H9 (cell line): ENCODE measurements around the gene CHAC2. TPM values are rescaled to one million over a fixed set of nuclear protein-coding genes. Genes with fewer than 3 reads are reported as not detected.

Source experiments
- DNase-seq: peaks from one replicate; pipeline ENCODE4 v3.0.0-alpha.2; 2017
- H2AFZ ChIP-seq: one replicate; pipeline ENCODE4 v1.6.1; 2013; ENCODE audit warnings: mild to moderate bottlenecking, low read length, control low read depth, moderate library complexity
- H2AK5ac ChIP-seq: 2 replicates; pipeline ENCODE4 v1.6.1; 2013; ENCODE audit warnings: low read length, control low read depth, mixed read lengths; ENCODE audit not compliant: insufficient read length
- H2BK120ac ChIP-seq: one replicate; pipeline ENCODE4 v1.6.1; 2013; ENCODE audit warnings: low read depth, mild to moderate bottlenecking, low read length, control low read depth, inconsistent platforms; ENCODE audit not compliant: poor library complexity, severe bottlenecking
- H2BK12ac ChIP-seq: 2 replicates; pipeline ENCODE4 v1.6.1; 2013; ENCODE audit warnings: low read length, control low read depth, mixed read lengths, low read depth; ENCODE audit not compliant: insufficient read length
- H2BK15ac ChIP-seq: 2 replicates; pipeline ENCODE4 v1.6.1; 2013; ENCODE audit warnings: low read depth, low read length, control low read depth
- H2BK20ac ChIP-seq: one replicate; pipeline ENCODE4 v1.6.1; 2013; ENCODE audit warnings: low read depth, mild to moderate bottlenecking, low read length, control low read depth, inconsistent platforms; ENCODE audit not compliant: poor library complexity, severe bottlenecking
- H2BK5ac ChIP-seq: 2 replicates; pipeline ENCODE4 v1.6.1; 2013; ENCODE audit warnings: low read length, control low read depth, mixed read lengths; ENCODE audit not compliant: insufficient read length
- H3K14ac ChIP-seq: 2 replicates; pipeline ENCODE4 v1.6.1; 2013; ENCODE audit warnings: low read length, control low read depth; ENCODE audit not compliant: insufficient read depth
- H3K18ac ChIP-seq: 2 replicates; pipeline ENCODE4 v1.6.1; 2013; ENCODE audit warnings: low read depth, mild to moderate bottlenecking, mixed read lengths, low read length, control low read depth; ENCODE audit not compliant: insufficient read length
- H3K23ac ChIP-seq: 2 replicates; pipeline ENCODE4 v1.6.1; 2013; ENCODE audit warnings: low read length, control low read depth, mixed read lengths, low read depth; ENCODE audit not compliant: insufficient read length
- H3K23me2 ChIP-seq: 2 replicates; pipeline ENCODE4 v1.6.1; 2013; ENCODE audit warnings: low read depth, mild to moderate bottlenecking, mixed read lengths, low read length, control low read depth; ENCODE audit not compliant: insufficient read length, poor library complexity, severe bottlenecking
- H3K27ac ChIP-seq: 2 replicates; pipeline ENCODE4 v1.5.1; 2013; ENCODE audit warnings: low read length, control low read depth, mixed read lengths, low read depth; ENCODE audit not compliant: insufficient read length
- H3K27me3 ChIP-seq: 2 replicates; pipeline ENCODE4 v1.6.1; 2013; ENCODE audit warnings: low read length, control low read depth, inconsistent platforms; ENCODE audit not compliant: insufficient read depth
- H3K4ac ChIP-seq: 2 replicates; pipeline ENCODE4 v1.6.1; 2013; ENCODE audit warnings: low read depth, mild to moderate bottlenecking, control low read depth, inconsistent platforms, low read length, moderate library complexity
- H3K4me1 ChIP-seq: 2 replicates; pipeline ENCODE4 v1.6.1; 2013; ENCODE audit warnings: low read length, control low read depth, inconsistent platforms; ENCODE audit not compliant: insufficient read depth
- H3K4me2 ChIP-seq: 2 replicates; pipeline ENCODE4 v1.6.1; 2013; ENCODE audit warnings: low read length, control low read depth, mixed read lengths; ENCODE audit not compliant: insufficient read length, insufficient read depth
- H3K56ac ChIP-seq: 2 replicates; pipeline ENCODE4 v1.6.1; 2013; ENCODE audit warnings: low read depth, mild to moderate bottlenecking, mixed read lengths, low read length, control low read depth; ENCODE audit not compliant: insufficient read length
- H3K79me1 ChIP-seq: 2 replicates; pipeline ENCODE4 v1.6.1; 2013; ENCODE audit warnings: low read depth, mild to moderate bottlenecking, moderate library complexity, low read length, control low read depth, inconsistent platforms; ENCODE audit not compliant: insufficient read depth, poor library complexity, severe bottlenecking
- H3K79me2 ChIP-seq: 2 replicates; pipeline ENCODE4 v1.6.1; 2013; ENCODE audit warnings: low read length, control low read depth, inconsistent platforms; ENCODE audit not compliant: insufficient read depth
- H3K9ac ChIP-seq: 2 replicates; pipeline ENCODE4 v1.6.1; 2013; ENCODE audit warnings: low read length, control low read depth, mixed read lengths; ENCODE audit not compliant: insufficient read length; ENCODE audit errors: extremely low read depth
- H3K9me3 ChIP-seq: one replicate; pipeline ENCODE4 v1.6.1; 2013; ENCODE audit warnings: low read depth, low read length, inconsistent platforms; ENCODE audit not compliant: control insufficient read depth
- H3T11ph ChIP-seq: one replicate; pipeline ENCODE4 v1.6.1; 2013; ENCODE audit warnings: mild to moderate bottlenecking, low read length, control low read depth, inconsistent platforms
- H4K20me1 ChIP-seq: one replicate; pipeline ENCODE4 v1.6.1; 2013; ENCODE audit not compliant: control insufficient read depth, insufficient read length, insufficient read depth
- H4K5ac ChIP-seq: 2 replicates; pipeline ENCODE4 v1.6.1; 2013; ENCODE audit warnings: low read depth, mild to moderate bottlenecking, mixed read lengths, low read length, control low read depth; ENCODE audit not compliant: insufficient read length
- H4K8ac ChIP-seq: replicated peaks from 2 replicates; pipeline ENCODE4 v1.6.1; 2013; ENCODE audit warnings: low read length, control low read depth, mixed read lengths, low read depth; ENCODE audit not compliant: insufficient read length
- H4K91ac ChIP-seq: 2 replicates; pipeline ENCODE4 v1.6.1; 2013; ENCODE audit warnings: low read depth, mild to moderate bottlenecking, moderate library complexity, mixed read lengths, low read length, control low read depth; ENCODE audit not compliant: insufficient read length
- H3K27ac Mint-ChIP-seq, 3 experiments: 2 replicates in 2 of 3; 3 replicates in 1 of 3; pipeline ENCODE4 v1.8.0; 2020 to 2021; ENCODE audit warnings: mixed read lengths in 3 of 3, mild to moderate bottlenecking in 1 of 3, moderate library complexity in 1 of 3
- H3K27me3 Mint-ChIP-seq: 2 replicates; pipeline ENCODE4 v1.8.0; 2021; ENCODE audit warnings: low read depth, mild to moderate bottlenecking, moderate library complexity, mixed read lengths
- H3K36me3 Mint-ChIP-seq, 3 experiments: 2 replicates in 2 of 3; 3 replicates in 1 of 3; pipeline ENCODE4 v1.8.0; 2020 to 2021; ENCODE audit warnings: low read depth in 3 of 3, mixed read lengths in 3 of 3; ENCODE audit not compliant: insufficient read depth in 1 of 3
- H3K4me1 Mint-ChIP-seq, 2 experiments: 2 replicates each; pipeline ENCODE4 v1.8.0; 2020; ENCODE audit warnings: mixed read lengths in 2 of 2
- H3K4me3 Mint-ChIP-seq, 2 experiments: 2 replicates in 1 of 2; 3 replicates in 1 of 2; pipeline ENCODE4 v1.8.0; 2020 to 2021; ENCODE audit warnings: mild to moderate bottlenecking in 2 of 2, mixed read lengths in 2 of 2, moderate library complexity in 1 of 2
- H3K9me3 Mint-ChIP-seq, 2 experiments: 2 replicates in 1 of 2; 3 replicates in 1 of 2; pipeline ENCODE4 v1.8.0; 2020; ENCODE audit warnings: mild to moderate bottlenecking in 2 of 2, mixed read lengths in 2 of 2, moderate library complexity in 1 of 2
- WGBS: extraction: QIAGEN DNeasy Blood & Tissue Kit; methylation state at CpG from one replicate; pipeline ENCODE4 v1.1.7; 2013; ENCODE audit warnings: missing lambda C conversion rate, low lambda C conversion rate, mixed read lengths; ENCODE audit not compliant: insufficient read length; ENCODE audit errors: extremely low coverage; 5-methylcytosine and 5-hydroxymethylcytosine counted together
- total RNA-seq: library from RNA; stranded (reverse); gene quantifications from 2 replicates; pipeline ENCODE4 v1.2.1, GENCODE V29; 2021
- TF ChIP-seq, protein P1 (sequence below): fragments of 200-600 bp; sonication (generic); conservative IDR thresholded peaks from 3 replicates; pipeline ENCODE4 v1.8.0; 2021; ENCODE audit warnings: antibody characterized with exemption, mild to moderate bottlenecking

Gene CHAC2
- total RNA-seq, 1 experiment from 2014 or later = 11.3 TPM

DNA sequence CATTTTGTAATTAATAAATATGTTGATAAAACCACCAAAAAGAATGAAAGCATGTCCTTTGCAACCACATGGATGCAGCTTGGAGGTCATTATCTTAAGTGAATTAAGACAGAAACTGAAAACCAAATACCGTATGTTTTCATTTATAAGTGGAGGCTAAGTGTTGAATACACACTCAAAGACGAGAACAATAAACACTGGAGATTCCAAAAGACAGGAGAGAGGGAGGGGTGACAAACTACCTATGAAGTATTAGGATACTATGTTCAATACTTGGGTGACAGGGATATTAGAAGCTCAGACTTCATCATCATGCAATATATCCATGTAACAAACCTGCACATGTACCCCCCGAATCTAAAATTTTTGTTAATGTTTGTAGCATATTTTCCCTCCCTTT lies 26.2 kb downstream of the CHAC2 start:
- Histone ChIP-seq H3T11ph (no peak overlapping the region), H3K23ac (no peak overlapping the region), H3K27me3 (no peaks in the 10 kb centered on the region), H3K79me2 (no peaks in the 10 kb centered on the region; the same call in 1 of the 2 replicates), H3K27ac (no peak overlapping the region), H3K18ac (no peak overlapping the region), H2AK5ac (no peak overlapping the region), H2BK20ac (no peak overlapping the region), H3K4me2 (no peak overlapping the region), H2BK15ac (no peak overlapping the region), H4K20me1 (no peaks in the 10 kb centered on the region), H2BK120ac (no peak overlapping the region), H4K91ac (no peak overlapping the region), H3K4ac (no peak overlapping the region), H3K79me1 (peaks cover 4% of the 10 kb centered on the region), H4K8ac (no peak overlapping the region), H3K9ac (no peak overlapping the region), H2BK5ac (no peak overlapping the region), H3K4me1 (no peaks in the 10 kb centered on the region), H2AFZ (no peak overlapping the region), H4K5ac (no peak overlapping the region), H3K14ac (no peak overlapping the region), H2BK12ac (no peak overlapping the region), H3K23me2 (no peaks in the 10 kb centered on the region), H3K9me3 (no peaks in the 10 kb centered on the region), H3K56ac (no peak overlapping the region)
- DNase-seq = no peak
- no CpG with 5 or more reads among the region's 3 CpGs for WGBS
- TF ChIP-seq, protein P1, sequence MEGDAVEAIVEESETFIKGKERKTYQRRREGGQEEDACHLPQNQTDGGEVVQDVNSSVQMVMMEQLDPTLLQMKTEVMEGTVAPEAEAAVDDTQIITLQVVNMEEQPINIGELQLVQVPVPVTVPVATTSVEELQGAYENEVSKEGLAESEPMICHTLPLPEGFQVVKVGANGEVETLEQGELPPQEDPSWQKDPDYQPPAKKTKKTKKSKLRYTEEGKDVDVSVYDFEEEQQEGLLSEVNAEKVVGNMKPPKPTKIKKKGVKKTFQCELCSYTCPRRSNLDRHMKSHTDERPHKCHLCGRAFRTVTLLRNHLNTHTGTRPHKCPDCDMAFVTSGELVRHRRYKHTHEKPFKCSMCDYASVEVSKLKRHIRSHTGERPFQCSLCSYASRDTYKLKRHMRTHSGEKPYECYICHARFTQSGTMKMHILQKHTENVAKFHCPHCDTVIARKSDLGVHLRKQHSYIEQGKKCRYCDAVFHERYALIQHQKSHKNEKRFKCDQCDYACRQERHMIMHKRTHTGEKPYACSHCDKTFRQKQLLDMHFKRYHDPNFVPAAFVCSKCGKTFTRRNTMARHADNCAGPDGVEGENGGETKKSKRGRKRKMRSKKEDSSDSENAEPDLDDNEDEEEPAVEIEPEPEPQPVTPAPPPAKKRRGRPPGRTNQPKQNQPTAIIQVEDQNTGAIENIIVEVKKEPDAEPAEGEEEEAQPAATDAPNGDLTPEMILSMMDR = no peak
- H3K27me3 Mint-ChIP-seq = no peaks in the 10 kb centered on the region
- H3K9me3 Mint-ChIP-seq = no peaks in the 10 kb centered on the region
- no peak overlapping the region for H3K4me3 Mint-ChIP-seq
- no peak overlapping the region; a peak in 1 of 7 replicates for H3K27ac Mint-ChIP-seq
- peaks cover 3 to 23% (median 9%) of the 10 kb centered on the region in 3 experiments; a peak in 3 of 7 replicates for H3K36me3 Mint-ChIP-seq
- no peaks in the 10 kb centered on the region for H3K4me1 Mint-ChIP-seq
